ENCODE measurements around the gene GPC5. TPM values are rescaled to one million over a fixed set of nuclear protein-coding genes. Genes with fewer than 3 reads are reported as not detected.

Gene GPC5
- total RNA-seq, 2 donors from 2014 or later: 0.83 to 1.3 TPM

GRCh38 chr13:91930687-91931086 is 532.3 kb downstream of the GPC5 start:
- DNase-seq (ENCODE audit: low spot score): no peak
- TF ChIP-seq, protein P1, sequence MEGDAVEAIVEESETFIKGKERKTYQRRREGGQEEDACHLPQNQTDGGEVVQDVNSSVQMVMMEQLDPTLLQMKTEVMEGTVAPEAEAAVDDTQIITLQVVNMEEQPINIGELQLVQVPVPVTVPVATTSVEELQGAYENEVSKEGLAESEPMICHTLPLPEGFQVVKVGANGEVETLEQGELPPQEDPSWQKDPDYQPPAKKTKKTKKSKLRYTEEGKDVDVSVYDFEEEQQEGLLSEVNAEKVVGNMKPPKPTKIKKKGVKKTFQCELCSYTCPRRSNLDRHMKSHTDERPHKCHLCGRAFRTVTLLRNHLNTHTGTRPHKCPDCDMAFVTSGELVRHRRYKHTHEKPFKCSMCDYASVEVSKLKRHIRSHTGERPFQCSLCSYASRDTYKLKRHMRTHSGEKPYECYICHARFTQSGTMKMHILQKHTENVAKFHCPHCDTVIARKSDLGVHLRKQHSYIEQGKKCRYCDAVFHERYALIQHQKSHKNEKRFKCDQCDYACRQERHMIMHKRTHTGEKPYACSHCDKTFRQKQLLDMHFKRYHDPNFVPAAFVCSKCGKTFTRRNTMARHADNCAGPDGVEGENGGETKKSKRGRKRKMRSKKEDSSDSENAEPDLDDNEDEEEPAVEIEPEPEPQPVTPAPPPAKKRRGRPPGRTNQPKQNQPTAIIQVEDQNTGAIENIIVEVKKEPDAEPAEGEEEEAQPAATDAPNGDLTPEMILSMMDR (IDR thresholded peaks at IDR 0.05): no peak

GRCh38 chr13:91934354-91934753 is 535.9 kb downstream of the GPC5 start:
- H3K27ac ChIP-seq: no peak overlapping the region
- H3K27me3 ChIP-seq: no peaks in the 10 kb centered on the region
- H3K4me1 ChIP-seq: peaks cover 0 to 4% of the 10 kb centered on the region in 2 donors
- TF ChIP-seq, protein P1 (IDR thresholded peaks at IDR 0.05): no peak
- H3K4me3 ChIP-seq: no peak overlapping the region
- no peaks in the 10 kb centered on the region for H3K36me3 ChIP-seq
- DNase-seq (ENCODE audit: low spot score): no peak
- no peaks in the 10 kb centered on the region for H3K9me3 ChIP-seq

More at GRCh38 chr13:91930687-91931086, 532.3 kb downstream of the GPC5 start:
- Histone ChIP-seq H3K9me3 (no peaks in the 10 kb centered on the region), H3K27me3 (no peaks in the 10 kb centered on the region), H3K4me3 (no peak overlapping the region), H3K27ac (no peak overlapping the region), H3K36me3 (no peaks in the 10 kb centered on the region), H3K4me1 (peaks cover 0 to 4% of the 10 kb centered on the region in 2 donors)

DNA sequence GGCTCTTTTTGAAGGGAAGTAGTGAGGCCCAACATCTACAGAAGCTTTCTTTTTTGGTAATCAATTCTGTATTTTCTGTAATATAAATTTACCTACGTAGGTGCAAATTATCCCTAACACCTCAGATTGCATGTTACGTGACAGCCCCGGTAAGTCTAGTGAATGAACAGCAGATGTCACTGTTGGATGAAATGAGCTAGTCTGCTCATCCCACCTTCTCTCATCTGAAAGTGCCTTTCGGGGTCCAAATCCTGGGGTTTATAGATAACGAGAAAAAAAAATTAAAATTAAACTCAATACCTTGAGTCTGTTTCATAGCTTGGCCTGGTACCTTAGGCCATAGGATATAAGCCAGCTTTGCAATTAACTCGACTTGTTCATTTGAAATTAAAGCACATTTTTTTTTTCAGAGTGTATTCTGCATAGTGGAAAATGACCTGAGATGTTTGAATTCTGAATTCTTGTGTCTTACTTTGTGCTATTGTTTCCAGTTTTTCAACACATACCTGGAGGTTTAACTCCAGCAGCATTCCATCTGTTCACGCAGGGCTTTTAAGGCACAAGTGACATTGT is 548.2 kb downstream of the GPC5 start:
- no peak overlapping the region for H3K27ac ChIP-seq
- TF ChIP-seq, protein P1 (IDR thresholded peaks at IDR 0.05): peak in 1 of 2 donors; percentile 46
- no peaks in the 10 kb centered on the region for H3K36me3 ChIP-seq
- no peak for DNase-seq (ENCODE audit: low spot score)
- H3K4me1 ChIP-seq: no peaks in the 10 kb centered on the region
- no peak overlapping the region for H3K4me3 ChIP-seq
- no peaks in the 10 kb centered on the region for H3K9me3 ChIP-seq
- no peaks in the 10 kb centered on the region for H3K27me3 ChIP-seq

DNA sequence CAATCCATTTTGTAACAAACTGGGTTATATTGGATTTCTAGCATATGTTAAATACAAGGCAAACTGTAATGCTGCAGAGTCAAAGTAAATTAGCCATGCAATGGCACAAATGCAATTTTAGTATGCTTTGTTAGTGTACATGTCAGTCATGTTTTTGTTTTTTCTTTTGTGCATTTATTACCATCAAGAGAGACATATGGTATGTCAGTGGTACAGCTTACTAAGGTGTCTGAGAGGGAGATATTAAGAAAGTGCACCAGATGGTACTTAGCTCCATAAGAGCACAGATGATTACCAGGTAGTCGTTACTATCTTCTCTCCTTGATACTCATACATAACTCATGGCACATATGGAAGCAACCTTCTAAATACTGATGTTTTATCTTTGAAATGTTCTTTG is 550.3 kb downstream of the GPC5 start:
- Histone ChIP-seq H3K9me3 (no peaks in the 10 kb centered on the region), H3K27ac (no peak overlapping the region), H3K4me3 (no peak overlapping the region), H3K4me1 (no peaks in the 10 kb centered on the region), H3K36me3 (no peaks in the 10 kb centered on the region), H3K27me3 (no peaks in the 10 kb centered on the region)
- DNase-seq (ENCODE audit: low spot score): no peak
- TF ChIP-seq, protein P1 (IDR thresholded peaks at IDR 0.05): no peak

DNA sequence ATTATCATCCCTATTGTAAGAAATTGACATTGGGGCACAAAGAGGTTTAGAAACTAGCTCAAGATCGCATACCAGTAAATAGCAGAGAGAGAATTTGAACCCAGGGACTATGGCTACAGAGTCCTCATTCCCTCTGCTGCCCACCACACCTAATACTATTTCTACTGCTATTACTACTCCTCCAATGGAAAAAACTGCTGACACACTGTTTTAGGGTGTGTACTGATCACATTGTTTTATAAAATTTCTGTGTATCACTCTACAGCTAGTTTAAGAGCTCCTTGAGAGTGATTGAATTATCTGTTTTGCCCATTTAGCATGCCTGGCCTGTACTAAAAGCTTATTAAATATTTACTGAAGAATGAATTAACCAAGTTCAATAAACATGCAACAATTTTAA is 552.4 kb downstream of the GPC5 start:
- Histone ChIP-seq H3K36me3 (no peaks in the 10 kb centered on the region), H3K9me3 (no peaks in the 10 kb centered on the region), H3K27ac (no peak overlapping the region), H3K27me3 (no peaks in the 10 kb centered on the region), H3K4me3 (no peak overlapping the region), H3K4me1 (no peaks in the 10 kb centered on the region)
- no peak for DNase-seq (ENCODE audit: low spot score)
- TF ChIP-seq, protein P1 (IDR thresholded peaks at IDR 0.05): no peak

Measured in right atrium auricular region (tissue), 2 donors.